ENCODE measurements around the gene C1orf174.
A peak's percentile ranks its signal among the peaks of the same experiment; 100 is the strongest.

The C1orf174 gene

GRCh38 chr1:3903141-3904005, 3.3 kb upstream of the C1orf174 start:
- no peak overlapping the region for H3K4me3 ChIP-seq (ENCODE audit: low read depth, low read length)
- no peak for TF ChIP-seq CTCF (IDR thresholded peaks at IDR 0.05; ENCODE audit: low read depth, low read length)

- H3K4me3 ChIP-seq (ENCODE audit: low read depth, low read length): no peak overlapping the region
- no peak for TF ChIP-seq CTCF (IDR thresholded peaks at IDR 0.05; ENCODE audit: low read depth, low read length)
These were observed 2.6 kb upstream of the C1orf174 start for GRCh38 chr1:3902571-3903091.

- no peak for TF ChIP-seq CTCF (IDR thresholded peaks at IDR 0.05; ENCODE audit: low read depth, low read length)
These were observed 2.0 kb upstream of the C1orf174 start for GRCh38 chr1:3902111-3902511.

GRCh38 chr1:3900969-3901529, 977 bp upstream of the C1orf174 start:
- TF ChIP-seq CTCF (IDR thresholded peaks at IDR 0.05; ENCODE audit: low read depth, low read length): no peak
- peak overlapping the region; percentile 93 for H3K4me3 ChIP-seq (ENCODE audit: low read depth, low read length)

More at GRCh38 chr1:3902111-3902511, 2.0 kb upstream of the C1orf174 start:
- H3K4me3 ChIP-seq (ENCODE audit: low read depth, low read length): no peak overlapping the region

DNA sequence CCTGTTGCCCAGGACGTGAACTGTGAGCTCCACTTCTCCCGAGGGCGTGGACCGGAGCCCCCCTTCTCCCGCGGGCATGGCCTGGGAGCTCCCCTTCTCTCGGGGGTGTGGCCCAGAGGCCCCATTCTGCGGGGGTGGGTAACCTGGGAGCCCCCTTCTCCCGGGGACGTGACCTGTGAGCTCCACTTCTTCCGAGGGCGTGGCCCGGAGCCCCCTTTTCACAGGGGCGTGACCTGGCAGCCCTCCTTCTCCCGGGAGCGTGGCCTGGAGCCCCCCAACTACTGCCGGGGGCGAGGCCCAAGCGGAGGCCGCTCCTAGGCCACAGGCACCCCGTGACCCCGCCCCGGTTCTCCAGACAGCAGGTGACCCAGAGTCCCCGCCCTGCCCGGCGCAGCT, 320 bp downstream of the C1orf174 start:
- peak overlapping the region; percentile 93 for H3K4me3 ChIP-seq (ENCODE audit: low read depth, low read length)
- no peak for TF ChIP-seq CTCF (IDR thresholded peaks at IDR 0.05; ENCODE audit: low read depth, low read length)

- peak overlapping the region; percentile 93 for H3K4me3 ChIP-seq (ENCODE audit: low read depth, low read length)
- no peak for TF ChIP-seq CTCF (IDR thresholded peaks at IDR 0.05; ENCODE audit: low read depth, low read length)
These were observed 898 bp downstream of the C1orf174 start for GRCh38 chr1:3898994-3899753.

GRCh38 chr1:3898475-3898735, 1.7 kb downstream of the C1orf174 start:
- no peak overlapping the region for H3K4me3 ChIP-seq (ENCODE audit: low read depth, low read length)

More at GRCh38 chr1:3898475-3898735, 1.7 kb downstream of the C1orf174 start:
- no peak for TF ChIP-seq CTCF (IDR thresholded peaks at IDR 0.05; ENCODE audit: low read depth, low read length)
